Pancreas (tissue), 10 donors: ENCODE measurements around the gene UNG. TPM values are rescaled to one million over a fixed set of nuclear protein-coding genes. Genes with fewer than 3 reads are reported as not detected.

Source experiments
- ATAC-seq, 4 donors: fragments of 200-7000 bp; cut with Tn5 transposase; one replicate each; pipeline versions ENCODE4 v1.8.0 to v1.9.1; 2020; ENCODE audit warnings: mild to moderate bottlenecking in 4 of 4, moderate library complexity in 4 of 4
- DNase-seq, 6 donors: peaks; one replicate each; pipeline ENCODE4 v3.0.0-alpha.2; 2020
- FAIRE-seq: peaks from 2 replicates; lab custom pipeline; 2012; peaks lifted over from hg19 to GRCh38; lab: Jason Lieb, UNC
- H3K27ac ChIP-seq, 4 donors: fragments of 200-600 bp; sonication (generic); 1 replicate in 3 of 4; 2 replicates in 1 of 4; pipeline versions ENCODE4 v1.5.0 to v1.8.0; 2020
- H3K27me3 ChIP-seq, 4 donors: fragments of 200-600 bp; one replicate each; pipeline ENCODE4 v1.8.0; 2021
- H3K36me3 ChIP-seq, 3 donors: fragments of 200-600 bp; sonication (generic) in 1 of 3; one replicate each; pipeline versions ENCODE4 v1.5.0 to v1.8.0; 2020 to 2021
- H3K4me1 ChIP-seq, 3 donors: fragments of 200-600 bp; one replicate each; pipeline ENCODE4 v1.8.0; 2021
- H3K4me3 ChIP-seq, 4 donors: fragments of 200-600 bp; sonication (generic) in 2 of 4; one replicate each; pipeline versions ENCODE4 v1.5.0 to v1.8.0; 2020 to 2021
- H3K9me3 ChIP-seq, 4 donors: fragments of 200-600 bp; one replicate each; pipeline ENCODE4 v1.8.0; 2021
- CTCF ChIP-seq, 4 donors: fragments of 200-600 bp; sonication (generic) in 3 of 4; IDR thresholded peaks; one replicate each; pipeline versions ENCODE4 v1.5.0 to v1.8.0; 2021; ENCODE audit warnings: antibody characterized with exemption in 4 of 4
- WGBS, 2 donors: extraction: QIAGEN DNeasy Blood & Tissue Kit; methylation state at CpG; one replicate each; pipeline ENCODE4 v1.1.7; 2013; 5-methylcytosine and 5-hydroxymethylcytosine counted together
- intact Hi-C, 3 donors: fragments of 100-400 bp; cut with DNase I; formaldehyde crosslinking; loops; one replicate each; pipeline versions ENCODE4 v1.11.1 to v1.14.2; 2022
- polyA plus RNA-seq, 2 donors: library from polyadenylated mRNA; stranded (reverse); fragments of 200-250 nt; gene quantifications; one replicate each; pipeline ENCODE4 v1.2.3, GENCODE V29; 2013
- total RNA-seq, 6 donors: library from RNA; stranded (reverse); fragmentation: NEBNext Ultra II Directional in 4 of 6; extraction: Animal tissue kit (Norgen Biotek cat#: 25700) in 4 of 6; gene quantifications; one replicate each; pipeline versions ENCODE4 v1.2.1 to v1.2.4, GENCODE V29; 2021 to 2023
- donor health status: healthy with polysubstance abuse.
- donor health status: DM: no; HTN: no; CAD: no; lungs with moderate emphysema.
- donor health status: DM: no; HTN: no; CAD: no.
- donor health status: control.
- donor health status: control.
- donor health status: Bipolar disorder and iron deficiency.
- donor health status: DM: yes; HTN: yes; CAD: no.
- donor health status: DM: no; HTN: no; CAD: no.
- donor health status: DM: no; HTN: no; CAD: no.
- donor health status: DM: yes; HTN: yes; CAD: no.

UNG gene
- total and polyA plus RNA-seq, 8 donors = 5.1 to 15.8 (median 8.3) TPM

- peak overlapping the region in 2 of 4 donors; percentile 62 to 96 for H3K4me3 ChIP-seq
- peaks cover 5 to 15% (median 7%) of the 10 kb centered on the region in 3 donors for H3K4me1 ChIP-seq
- peaks cover 0 to 26% (median 3%) of the 10 kb centered on the region in 3 donors for H3K36me3 ChIP-seq
- H3K27me3 ChIP-seq = no peaks in the 10 kb centered on the region
- H3K27ac ChIP-seq = no peak overlapping the region
- WGBS, 2 donors = 75 to 80% methylated on average over 12 of the region's 12 CpGs
- H3K9me3 ChIP-seq = no peaks in the 10 kb centered on the region
- FAIRE-seq (no peak), DNase-seq (no peak), ATAC-seq (no peak)
- no peak for TF ChIP-seq CTCF (IDR thresholded peaks at IDR 0.05)
- intact Hi-C loops = loop anchor here in 1 of 3 donors (10.0 kb wide), 1 partner anchor 215 kb away; the partner anchor contains the start of gene DAO
Observed at GRCh38 chr12:109099431-109100020, 2.1 kb downstream of the UNG start.

DNA sequence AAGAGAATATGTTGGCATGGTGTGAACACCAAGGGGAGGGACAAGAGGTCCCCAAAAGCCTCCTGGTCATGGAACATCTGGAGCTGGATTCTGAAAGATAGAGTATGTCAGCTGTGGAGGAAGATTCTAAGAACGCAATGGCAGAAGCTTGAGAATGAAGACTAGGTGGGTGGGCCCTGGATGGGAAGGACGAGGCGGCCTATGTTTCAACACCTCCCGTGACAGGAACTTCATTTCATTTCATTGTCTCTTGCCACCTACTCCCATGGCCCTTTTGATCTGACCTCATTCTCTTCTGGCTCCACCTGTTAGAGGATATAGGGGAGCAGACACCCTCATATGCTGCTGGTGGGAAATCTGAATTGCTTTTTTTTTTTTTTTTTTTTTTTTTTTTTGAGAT is 3.3 kb downstream of the UNG start:
- Histone ChIP-seq H3K4me1 (peaks cover 5 to 15% (median 7%) of the 10 kb centered on the region in 3 donors), H3K4me3 (no peak overlapping the region), H3K36me3 (peaks cover 0 to 34% (median 10%) of the 10 kb centered on the region in 3 donors), H3K27me3 (no peaks in the 10 kb centered on the region), H3K9me3 (no peaks in the 10 kb centered on the region), H3K27ac (no peak overlapping the region)
- intact Hi-C loops = no loop called here
- no peak for TF ChIP-seq CTCF (IDR thresholded peaks at IDR 0.05)
- no peak for ATAC-seq
- 95 to 98% methylated on average over 4 of the region's 4 CpGs for WGBS, 2 donors
- no peak for FAIRE-seq
- no peak for DNase-seq

DNA sequence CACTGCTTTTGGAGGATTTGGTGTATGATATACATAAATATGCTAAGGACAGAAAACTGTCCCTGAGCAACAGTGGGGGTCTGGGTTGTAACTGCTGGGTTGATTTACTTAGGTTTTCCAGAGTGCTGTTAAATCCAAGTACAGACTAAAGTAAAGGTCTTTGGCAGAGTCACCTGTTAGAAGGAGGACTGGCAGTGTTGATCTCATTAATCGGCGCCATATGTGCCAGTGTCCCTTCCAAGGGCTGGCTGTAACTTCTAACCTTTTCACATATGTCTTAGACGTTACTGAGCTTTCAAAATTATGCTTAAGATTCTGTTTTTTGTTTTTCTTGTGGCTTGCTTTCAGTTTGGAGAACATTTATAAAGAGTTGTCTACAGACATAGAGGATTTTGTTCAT is 5.1 kb downstream of the UNG start:
- ATAC-seq = no peak
- no peak for FAIRE-seq
- intact Hi-C loops = no loop called here
- H3K36me3 ChIP-seq = peaks cover 0 to 39% (median 10%) of the 10 kb centered on the region in 3 donors
- peaks cover 5 to 12% (median 7%) of the 10 kb centered on the region in 3 donors for H3K4me1 ChIP-seq
- no peak overlapping the region for H3K27ac ChIP-seq
- no peak overlapping the region for H3K4me3 ChIP-seq
- H3K9me3 ChIP-seq = no peaks in the 10 kb centered on the region
- WGBS, 2 donors = 88 to 89% methylated on average over 3 of the region's 3 CpGs
- DNase-seq = no peak
- no peaks in the 10 kb centered on the region for H3K27me3 ChIP-seq
- TF ChIP-seq CTCF (IDR thresholded peaks at IDR 0.05) = no peak

DNA sequence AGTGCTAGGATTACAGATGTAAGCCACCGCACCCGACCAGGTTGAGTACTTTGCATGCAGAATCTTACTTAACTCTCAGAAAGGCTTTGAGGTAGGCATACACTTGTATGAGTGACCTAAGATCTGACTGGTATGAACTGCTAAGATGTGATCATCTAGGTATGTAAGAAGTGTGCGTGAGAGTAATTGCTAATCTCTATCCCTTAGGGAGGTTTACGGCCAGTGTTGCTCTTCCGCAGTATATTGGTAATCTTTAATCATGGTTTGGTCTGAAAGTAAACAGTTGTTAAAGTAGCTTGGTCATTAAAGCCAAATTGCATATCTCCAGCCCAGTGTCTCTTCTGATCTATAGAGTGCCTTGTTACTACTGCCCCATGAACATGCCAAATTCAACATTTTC is 7.8 kb downstream of the UNG start:
- no peak for ATAC-seq
- no peak for DNase-seq
- 81 to 87% methylated on average over 5 of the region's 5 CpGs for WGBS, 2 donors
- FAIRE-seq = no peak
- Histone ChIP-seq H3K27me3 (no peaks in the 10 kb centered on the region), H3K27ac (no peak overlapping the region), H3K4me1 (no peaks in the 10 kb centered on the region), H3K9me3 (no peaks in the 10 kb centered on the region), H3K36me3 (peaks cover 0 to 39% (median 10%) of the 10 kb centered on the region in 3 donors), H3K4me3 (no peak overlapping the region)
- intact Hi-C loops = no loop called here
- TF ChIP-seq CTCF (IDR thresholded peaks at IDR 0.05) = no peak

GRCh38 chr12:109109746-109110350 is 12.5 kb downstream of the UNG start:
- 93 to 94% methylated on average over 6 of the region's 6 CpGs for WGBS, 2 donors
- Histone ChIP-seq H3K9me3 (no peaks in the 10 kb centered on the region), H3K27ac (peak overlapping the region in 2 of 4 donors; percentile 82 to 87), H3K4me1 (peaks cover 18 to 31% (median 22%) of the 10 kb centered on the region in 3 donors), H3K36me3 (peaks cover 0 to 11% (median 5%) of the 10 kb centered on the region in 3 donors), H3K27me3 (no peaks in the 10 kb centered on the region), H3K4me3 (no peak overlapping the region)
- FAIRE-seq (no peak), ATAC-seq (no peak), DNase-seq (no peak)
- TF ChIP-seq CTCF (IDR thresholded peaks at IDR 0.05) = no peak
- intact Hi-C loops = no loop called here
